ENCODE measurements around the gene PRR14.

GRCh38 chr16:30604316-30604947 lies 46.3 kb upstream of the PRR14 start:
- no peak for TF ChIP-seq USF2 (IDR thresholded peaks at IDR 0.05; ENCODE audit: low read depth, low read length)
- no peak for TF ChIP-seq CTCF (conservative IDR thresholded peaks at IDR 0.05; ENCODE audit: low read depth, low read length)
- no peak for TF ChIP-seq ELK1 (IDR thresholded peaks at IDR 0.05; ENCODE audit: borderline replicate concordance, low read depth, low read length)
- no peak for TF ChIP-seq POLR2A (IDR thresholded peaks at IDR 0.05; ENCODE audit: low read depth, low read length)
- no peak for TF ChIP-seq SMC3 (IDR thresholded peaks at IDR 0.05; ENCODE audit: low read depth, low read length)
